ENCODE data around the gene GDPD1.

- TF ChIP-seq CTCF (IDR thresholded peaks at IDR 0.05) (peak; percentile 68), EZH2 (IDR thresholded peaks at IDR 0.05) (peak; percentile 36), EZH2phosphoT487 (IDR thresholded peaks at IDR 0.05) (no peak)
Observed at GRCh38 chr17:59220328-59221158, at the start of gene GDPD1.
